LoVo (cell line): ENCODE measurements around the gene KLHL14.
"Not testable (repeated sequence)": the region's sequence is repeated elsewhere in the genome, so short reads cannot be mapped to it uniquely, and the experiment has no call there.

Experiments used
- DNase-seq: peaks from one replicate; pipeline ENCODE4 v3.0.0-alpha.2; 2016; ENCODE audit warnings: low spot score

KLHL14 gene

DNA sequence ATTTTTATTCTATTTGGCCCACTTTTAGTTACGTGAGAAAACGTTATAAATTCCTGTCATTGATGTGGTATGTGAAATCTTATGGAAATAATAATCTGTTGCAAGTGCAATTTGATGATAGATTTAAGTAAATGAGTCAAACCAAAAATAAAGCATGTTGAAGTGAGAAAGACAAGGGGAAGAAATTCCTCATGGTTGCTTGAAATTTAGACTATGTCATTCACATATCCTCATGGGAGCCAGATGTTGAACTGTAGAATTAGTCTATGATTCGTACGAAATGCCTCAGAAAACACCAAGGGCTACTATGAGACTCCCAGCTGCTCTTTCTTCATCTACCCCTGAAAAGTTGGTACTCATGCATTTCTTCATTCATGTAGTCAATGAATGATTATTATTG is 55.7 kb downstream of the KLHL14 start:
- DNase-seq: no peak

- peak; percentile 62 for DNase-seq
Measured at GRCh38 chr18:32714571-32715148, 58.2 kb downstream of the KLHL14 start.

- no peak for DNase-seq
Measured at GRCh38 chr18:32712860-32713259, 60.0 kb downstream of the KLHL14 start.

- no peak for DNase-seq
Measured at GRCh38 chr18:32711862-32712261, 61.0 kb downstream of the KLHL14 start.

DNA sequence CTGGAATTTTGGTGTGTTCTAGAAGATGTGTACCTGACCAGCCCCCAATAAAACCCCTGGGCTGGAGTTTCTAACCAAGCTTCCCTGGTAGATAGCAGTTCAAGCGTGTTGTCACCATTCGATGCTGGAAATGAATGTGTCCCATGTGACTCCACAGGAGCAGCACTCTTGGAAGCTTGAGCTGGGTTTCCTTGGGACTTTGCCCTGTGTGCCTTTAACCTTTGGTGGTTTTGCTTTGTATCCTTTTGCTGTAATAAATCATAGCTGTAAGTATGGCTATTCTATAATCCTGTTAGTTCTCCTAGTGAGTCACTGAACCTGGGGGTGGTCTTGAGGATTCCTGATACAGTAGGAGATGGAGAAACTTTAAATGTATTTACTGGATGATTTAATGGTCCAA is 65.2 kb downstream of the KLHL14 start:
- DNase-seq: no peak

- DNase-seq: no peak
Measured at GRCh38 chr18:32707147-32707546, 65.7 kb downstream of the KLHL14 start.

GRCh38 chr18:32701313-32701712 is 71.5 kb downstream of the KLHL14 start:
- DNase-seq: no peak

- DNase-seq: no peak
Measured at GRCh38 chr18:32698153-32698552, 74.7 kb downstream of the KLHL14 start.

DNA sequence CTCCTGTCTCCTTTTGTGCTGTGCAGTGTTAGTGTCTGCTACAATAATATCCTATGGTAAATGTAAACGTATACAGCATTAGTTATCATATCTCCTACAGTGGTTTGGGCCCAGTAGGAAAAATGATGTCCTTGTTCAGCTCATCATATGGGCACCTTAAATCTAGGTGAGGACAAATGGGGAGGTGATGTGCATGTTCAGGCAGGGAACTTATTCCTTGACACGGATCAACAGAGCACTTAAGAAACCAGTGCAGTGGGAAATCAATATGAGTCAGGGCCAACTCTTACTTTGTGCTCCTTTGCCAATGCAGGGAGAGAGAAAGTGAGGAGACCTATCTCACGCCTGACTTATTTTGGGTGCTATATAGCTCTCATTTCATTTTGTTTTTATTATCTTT is 76.4 kb downstream of the KLHL14 start:
- DNase-seq: no peak

GRCh38 chr18:32695534-32695933 is 77.3 kb downstream of the KLHL14 start:
- no peak for DNase-seq

DNA sequence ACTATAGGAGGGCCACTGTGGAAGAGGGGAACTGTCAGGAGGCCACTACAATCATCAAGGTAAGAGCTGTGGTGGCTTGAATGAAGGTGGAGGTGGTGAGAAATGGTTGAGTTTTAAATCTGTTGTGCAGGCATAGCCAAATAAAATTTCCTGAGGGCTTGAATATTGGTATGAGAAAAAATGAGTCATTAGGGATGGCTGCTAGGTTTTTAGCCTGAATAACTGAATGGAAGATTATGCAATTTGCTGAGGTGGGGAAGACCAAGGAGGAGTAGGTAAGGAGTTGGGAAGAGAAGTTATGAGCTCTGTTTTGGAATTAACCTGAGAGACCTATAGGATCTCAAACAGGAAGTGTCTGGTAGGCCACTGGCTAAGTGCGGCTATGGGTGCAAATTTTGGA is 84.0 kb downstream of the KLHL14 start:
- no peak for DNase-seq

GRCh38 chr18:32684940-32685339 is 87.9 kb downstream of the KLHL14 start:
- no peak for DNase-seq

DNA sequence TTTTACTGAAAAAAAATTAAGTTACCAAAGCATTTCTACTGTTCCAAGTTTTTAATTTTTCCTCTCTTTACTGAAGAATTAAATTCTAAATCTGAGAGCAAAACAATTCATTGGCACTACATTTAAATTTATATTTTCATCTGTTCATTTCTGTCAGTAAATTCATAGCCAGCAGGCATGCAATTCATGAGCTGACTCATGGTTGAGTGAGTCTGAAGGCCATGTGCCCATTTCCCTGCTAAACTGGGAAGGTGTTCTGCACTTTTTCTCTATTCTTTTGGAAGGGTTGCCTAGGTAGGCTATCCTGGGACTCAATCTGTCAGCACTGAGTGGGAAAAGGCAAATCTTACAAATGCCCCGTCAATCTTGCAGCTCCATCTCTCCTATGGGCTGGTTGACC is 88.7 kb downstream of the KLHL14 start:
- no peak for DNase-seq

DNA sequence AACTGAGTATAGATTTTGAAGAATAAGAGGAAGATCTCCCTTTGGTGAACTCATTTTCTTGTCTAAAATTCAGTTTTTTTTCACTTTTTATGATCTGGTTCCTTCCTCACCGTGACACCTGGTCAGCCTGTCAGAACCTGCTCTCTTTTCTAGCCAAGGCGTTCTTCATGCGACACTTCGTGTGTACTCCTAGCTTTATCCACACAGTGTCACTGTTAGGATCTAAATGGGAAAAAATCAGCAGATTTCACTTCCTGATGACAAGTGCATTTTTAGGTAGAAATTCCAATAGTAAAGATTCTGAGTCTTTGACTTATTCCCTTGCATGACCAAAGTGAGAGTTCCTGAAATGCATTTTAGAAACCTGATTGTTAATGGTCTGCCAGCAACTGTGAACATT is 89.8 kb downstream of the KLHL14 start:
- DNase-seq: no peak

DNA sequence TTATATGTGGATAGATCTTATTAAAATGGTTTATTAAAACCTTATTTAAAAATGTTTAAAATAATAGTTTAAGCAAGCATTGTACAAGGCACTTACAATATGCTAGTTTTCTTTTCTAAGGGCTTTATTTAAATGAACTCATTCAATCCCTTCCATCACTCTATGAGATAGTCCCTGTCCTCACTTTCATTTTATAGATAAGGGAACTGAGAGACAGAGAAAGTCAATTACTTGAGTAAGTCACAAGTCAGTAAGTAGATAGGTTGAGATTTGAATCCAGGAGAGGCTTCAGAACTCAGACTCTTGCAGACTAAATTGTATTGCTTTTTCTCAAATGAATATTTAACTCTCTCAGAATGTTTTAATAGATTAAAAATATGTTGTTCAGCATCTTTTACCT is 95.2 kb downstream of the KLHL14 start:
- DNase-seq: no peak

- no peak for DNase-seq
Measured at GRCh38 chr18:32674491-32674890, 98.3 kb downstream of the KLHL14 start.

- no peak for DNase-seq
Measured at GRCh38 chr18:32672398-32672797, 100.4 kb downstream of the KLHL14 start.

DNA sequence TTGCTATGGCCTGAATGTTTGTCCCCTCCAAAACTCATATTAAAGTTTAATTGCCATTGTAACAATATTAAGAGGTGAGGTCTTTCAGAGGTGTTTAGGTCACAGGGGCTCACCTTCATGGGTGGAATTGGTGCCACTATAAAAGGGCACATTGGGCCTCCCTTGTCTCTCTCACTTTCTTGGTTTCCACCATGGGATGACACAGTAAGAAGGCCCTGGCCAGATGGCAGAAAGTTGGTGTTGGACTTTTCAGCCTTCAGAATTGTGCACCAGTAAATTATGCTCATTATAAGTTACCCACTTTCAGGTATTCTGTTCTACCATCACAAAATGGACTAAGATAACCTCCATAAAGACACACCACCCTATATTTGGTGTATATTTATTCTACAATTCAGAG is 102.1 kb downstream of the KLHL14 start:
- no peak for DNase-seq

- DNase-seq: no peak
Measured at GRCh38 chr18:32669549-32670165, 103.2 kb downstream of the KLHL14 start.

GRCh38 chr18:32668956-32669355 is 103.9 kb downstream of the KLHL14 start:
- DNase-seq: no peak

DNA sequence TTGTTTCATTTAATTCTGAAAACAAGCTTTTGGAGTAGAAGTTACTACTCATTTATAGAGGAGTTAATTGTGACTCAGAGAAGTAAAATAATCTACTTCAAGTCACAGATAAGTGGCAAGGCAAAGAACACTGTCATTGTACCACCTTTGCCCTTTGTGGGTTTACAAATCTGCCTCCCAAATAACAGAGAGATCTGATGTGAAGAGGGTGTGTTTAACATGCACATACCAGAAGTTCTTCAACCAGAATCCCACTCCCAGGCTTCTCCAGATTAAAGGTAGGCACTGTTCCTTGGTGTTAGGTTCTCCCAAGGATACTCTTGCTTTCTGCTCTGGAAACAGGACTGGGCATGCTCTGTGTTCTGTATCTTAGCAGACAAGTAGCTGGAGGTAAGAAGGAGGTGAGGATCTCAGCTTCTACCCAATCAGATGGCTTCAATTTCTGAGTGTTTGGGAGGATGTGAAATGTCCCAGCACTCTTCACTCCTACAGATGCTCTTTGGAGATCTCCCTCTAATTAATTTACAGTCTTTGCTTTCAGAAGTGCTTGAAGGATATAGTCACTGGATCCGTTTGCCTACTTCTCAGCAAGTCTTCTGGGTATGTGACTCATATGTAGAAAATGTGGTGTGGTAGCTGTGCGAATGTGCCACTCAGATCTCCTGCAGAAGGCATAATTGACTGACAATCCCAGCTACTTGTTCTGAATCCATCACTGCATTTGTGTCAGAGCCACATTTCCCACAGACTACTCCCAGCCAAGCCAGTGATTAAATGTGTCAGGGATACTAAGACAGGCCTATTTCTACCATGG is 111.1 kb downstream of the KLHL14 start:
- DNase-seq: peak; percentile 21

DNA sequence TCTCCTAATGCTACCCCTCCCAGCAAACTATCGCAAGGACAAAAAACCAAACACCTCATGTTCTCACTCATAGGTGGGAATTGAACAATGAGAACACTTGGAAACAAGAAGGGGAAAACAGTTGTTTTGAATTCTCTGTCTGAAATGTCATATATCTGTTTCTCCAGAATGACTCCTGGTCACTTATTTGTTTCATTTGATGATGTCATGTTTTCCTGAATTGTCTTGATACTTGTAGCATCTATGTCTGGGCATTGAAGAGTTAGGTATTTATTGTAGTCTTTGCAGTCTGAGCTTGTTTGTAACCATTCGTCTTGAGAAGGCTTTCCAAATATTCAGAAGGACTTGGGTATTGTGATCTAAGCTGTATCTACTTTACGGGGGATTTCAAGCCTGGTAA is 118.3 kb downstream of the KLHL14 start:
- not testable (repeated sequence) for DNase-seq

- DNase-seq: not testable (repeated sequence)
Measured at GRCh38 chr18:32637659-32638058, 135.2 kb downstream of the KLHL14 start.
